ENCODE results near the gene PLXDC2.

DNA sequence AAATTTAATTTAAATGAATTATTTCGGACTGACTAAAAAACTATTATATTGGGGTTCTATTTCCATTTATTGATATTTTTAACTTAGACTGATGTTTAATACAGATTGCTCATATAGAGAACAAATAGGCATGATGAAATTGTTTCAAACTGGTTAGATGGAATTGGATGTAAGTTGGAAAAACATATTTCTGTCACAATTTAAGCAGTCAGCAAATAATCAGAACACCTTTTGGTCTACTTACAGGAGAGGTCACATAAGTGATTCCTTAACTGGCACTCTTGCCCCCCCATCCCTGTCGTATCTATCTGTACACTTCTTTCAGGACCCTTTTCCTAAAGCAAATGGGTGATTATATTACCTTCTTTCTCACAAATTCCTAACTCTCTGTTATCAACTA is 138.4 kb downstream of the PLXDC2 start:
- TF ChIP-seq CTCF (IDR thresholded peaks at IDR 0.05; ENCODE audit: low read length) (no peak), EZH2 (IDR thresholded peaks at IDR 0.05; ENCODE audit: borderline replicate concordance, low read length) (no peak)
